Measurements from ENCODE around the gene ACTN3.

ACTN3 gene

DNA sequence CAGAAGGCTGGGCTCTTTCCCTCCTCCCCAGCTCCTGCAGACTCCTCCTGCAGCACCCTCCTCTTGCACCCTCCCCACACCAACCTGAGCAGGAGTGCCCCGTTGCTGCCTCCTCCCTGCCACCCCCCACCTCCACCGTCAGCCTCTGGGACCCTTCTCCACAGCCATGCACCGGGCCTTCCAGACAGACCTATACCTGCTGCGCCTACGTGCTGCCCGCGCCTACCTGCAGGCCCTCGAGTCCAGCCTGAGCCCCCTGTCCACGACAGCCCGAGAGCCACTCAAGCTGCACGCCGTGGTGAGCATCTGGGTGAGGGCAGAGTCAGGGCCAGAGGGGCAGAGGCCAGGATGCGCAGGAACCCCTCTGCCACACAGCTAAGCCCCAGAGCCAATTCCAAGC is 17.0 kb upstream of the ACTN3 start:
- Histone ChIP-seq H3K23ac (ENCODE audit: low read length) (no peak overlapping the region), H3K79me2 (ENCODE audit: control insufficient read depth, insufficient read depth, low read length) (no peaks in the 10 kb centered on the region), H3K79me1 (ENCODE audit: low read length) (no peaks in the 10 kb centered on the region), H3K36me3 (ENCODE audit: control insufficient read depth, insufficient read depth, low read length) (no peaks in the 10 kb centered on the region), H3K27ac (ENCODE audit: low read depth, low read length) (no peak overlapping the region), H3K56ac (ENCODE audit: low read length) (no peak overlapping the region), H3K27me3 (ENCODE audit: insufficient read depth, low read length, poor library complexity) (no peaks in the 10 kb centered on the region), H3K18ac (ENCODE audit: low read length) (no peak overlapping the region), H4K8ac (ENCODE audit: low read depth, low read length) (no peak overlapping the region), H2AK5ac (ENCODE audit: low read length) (no peak overlapping the region), H3K4me1 (ENCODE audit: control insufficient read depth, low read depth, low read length) (no peaks in the 10 kb centered on the region), H3K9ac (ENCODE audit: low read length) (no peak overlapping the region), H2BK15ac (replicated peaks; ENCODE audit: low read depth) (no peak overlapping the region), H3K4me2 (ENCODE audit: low read length) (no peak overlapping the region), H2BK120ac (ENCODE audit: low read depth, low read length) (no peak overlapping the region), H2BK5ac (ENCODE audit: low read length) (no peak overlapping the region), H4K5ac (ENCODE audit: low read length) (no peak overlapping the region), H3K4me3 (ENCODE audit: low read length) (no peak overlapping the region), H3K4ac (ENCODE audit: low read depth, low read length) (no peak overlapping the region)
- DNase-seq = no peak
- WGBS (ENCODE audit: extremely low coverage, insufficient coverage, low lambda C conversion rate) = no CpG with 5 or more reads among the region's 13 CpGs

DNA sequence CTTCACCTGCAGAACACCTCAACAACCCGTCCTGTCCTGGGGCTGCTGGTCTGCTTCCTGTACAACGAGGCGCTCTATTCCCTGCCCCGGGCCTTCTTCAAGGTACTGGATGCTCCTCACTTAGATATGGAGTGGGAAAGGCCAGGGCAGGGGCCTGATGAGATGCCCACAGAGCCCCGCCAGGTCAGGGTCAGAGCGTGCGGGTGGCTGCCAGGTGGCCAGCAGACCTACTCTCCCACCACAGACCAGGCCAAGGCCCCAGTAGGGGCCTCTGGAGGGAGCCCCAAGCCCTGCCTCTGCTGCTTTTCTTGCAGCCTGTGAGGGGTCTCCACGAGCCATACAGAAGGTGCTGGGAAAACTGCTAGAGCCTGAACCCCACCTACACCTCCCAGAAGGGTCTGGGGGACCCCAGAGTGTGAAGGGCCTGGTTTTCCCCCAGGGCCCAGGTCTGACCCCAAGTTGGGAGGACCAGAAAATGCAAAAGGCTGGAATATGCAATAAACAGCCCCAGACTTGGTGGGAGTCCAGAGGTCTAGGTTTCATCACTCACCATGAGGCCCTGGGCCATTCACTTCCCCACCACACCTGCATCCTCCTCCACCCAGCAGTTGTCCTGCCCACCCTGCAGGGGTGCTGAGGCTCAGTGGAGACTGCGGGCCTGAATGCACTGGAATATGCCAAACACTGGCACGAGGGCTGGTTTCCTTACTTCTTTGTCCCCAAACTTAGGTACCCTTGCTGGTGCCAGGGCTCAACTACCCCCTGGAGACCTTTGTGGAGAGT is 15.6 kb upstream of the ACTN3 start:
- Histone ChIP-seq H3K36me3 (ENCODE audit: control insufficient read depth, insufficient read depth, low read length) (no peaks in the 10 kb centered on the region), H3K56ac (ENCODE audit: low read length) (no peak overlapping the region), H3K4ac (ENCODE audit: low read depth, low read length) (no peak overlapping the region), H3K79me1 (ENCODE audit: low read length) (no peaks in the 10 kb centered on the region), H4K8ac (ENCODE audit: low read depth, low read length) (no peak overlapping the region), H2BK5ac (ENCODE audit: low read length) (no peak overlapping the region), H2AK5ac (ENCODE audit: low read length) (no peak overlapping the region), H3K4me2 (ENCODE audit: low read length) (no peak overlapping the region), H3K9ac (ENCODE audit: low read length) (no peak overlapping the region), H2BK15ac (replicated peaks; ENCODE audit: low read depth) (no peak overlapping the region), H3K4me1 (ENCODE audit: control insufficient read depth, low read depth, low read length) (no peaks in the 10 kb centered on the region), H4K5ac (ENCODE audit: low read length) (no peak overlapping the region), H3K79me2 (ENCODE audit: control insufficient read depth, insufficient read depth, low read length) (no peaks in the 10 kb centered on the region), H3K27me3 (ENCODE audit: insufficient read depth, low read length, poor library complexity) (no peaks in the 10 kb centered on the region), H3K23ac (ENCODE audit: low read length) (no peak overlapping the region), H2BK120ac (ENCODE audit: low read depth, low read length) (no peak overlapping the region), H3K18ac (ENCODE audit: low read length) (no peak overlapping the region), H3K27ac (ENCODE audit: low read depth, low read length) (no peak overlapping the region), H3K4me3 (ENCODE audit: low read length) (no peak overlapping the region)
- WGBS (ENCODE audit: extremely low coverage, insufficient coverage, low lambda C conversion rate) = no CpG with 5 or more reads among the region's 10 CpGs
- DNase-seq = no peak

DNA sequence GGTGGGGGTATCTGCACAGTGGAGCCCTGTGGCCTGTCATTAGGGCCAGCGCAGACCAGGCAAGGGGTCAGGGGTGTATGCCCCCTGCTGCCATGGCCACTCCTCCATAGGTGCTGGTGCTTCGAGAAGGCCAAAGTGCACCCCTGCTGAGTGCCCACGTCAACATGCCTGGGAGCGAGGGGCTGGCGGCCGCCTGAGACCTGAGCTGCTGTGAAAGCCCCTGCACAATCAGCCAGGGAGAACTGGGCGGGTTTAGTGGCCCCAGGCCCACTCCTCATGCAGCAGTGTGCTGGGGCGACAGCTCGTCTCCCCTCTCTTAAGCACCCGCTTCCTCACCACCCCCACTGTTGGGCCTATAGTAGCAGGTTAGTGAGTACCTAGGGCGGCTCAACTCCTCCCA is 14.9 kb upstream of the ACTN3 start:
- Histone ChIP-seq H2BK15ac (replicated peaks; ENCODE audit: low read depth) (no peak overlapping the region), H3K27me3 (ENCODE audit: insufficient read depth, low read length, poor library complexity) (no peaks in the 10 kb centered on the region), H3K9ac (ENCODE audit: low read length) (no peak overlapping the region), H3K27ac (ENCODE audit: low read depth, low read length) (no peak overlapping the region), H3K79me1 (ENCODE audit: low read length) (no peaks in the 10 kb centered on the region), H2BK5ac (ENCODE audit: low read length) (no peak overlapping the region), H2BK120ac (ENCODE audit: low read depth, low read length) (no peak overlapping the region), H4K5ac (ENCODE audit: low read length) (no peak overlapping the region), H3K4ac (ENCODE audit: low read depth, low read length) (no peak overlapping the region), H3K56ac (ENCODE audit: low read length) (no peak overlapping the region), H2AK5ac (ENCODE audit: low read length) (no peak overlapping the region), H3K4me1 (ENCODE audit: control insufficient read depth, low read depth, low read length) (no peaks in the 10 kb centered on the region), H3K18ac (ENCODE audit: low read length) (no peak overlapping the region), H3K79me2 (ENCODE audit: control insufficient read depth, insufficient read depth, low read length) (no peaks in the 10 kb centered on the region), H3K4me3 (ENCODE audit: low read length) (no peak overlapping the region), H3K23ac (ENCODE audit: low read length) (no peak overlapping the region), H3K4me2 (ENCODE audit: low read length) (no peak overlapping the region), H3K36me3 (ENCODE audit: control insufficient read depth, insufficient read depth, low read length) (no peaks in the 10 kb centered on the region), H4K8ac (ENCODE audit: low read depth, low read length) (no peak overlapping the region)
- WGBS (ENCODE audit: extremely low coverage, insufficient coverage, low lambda C conversion rate) = no CpG with 5 or more reads among the region's 11 CpGs
- no peak for DNase-seq

DNA sequence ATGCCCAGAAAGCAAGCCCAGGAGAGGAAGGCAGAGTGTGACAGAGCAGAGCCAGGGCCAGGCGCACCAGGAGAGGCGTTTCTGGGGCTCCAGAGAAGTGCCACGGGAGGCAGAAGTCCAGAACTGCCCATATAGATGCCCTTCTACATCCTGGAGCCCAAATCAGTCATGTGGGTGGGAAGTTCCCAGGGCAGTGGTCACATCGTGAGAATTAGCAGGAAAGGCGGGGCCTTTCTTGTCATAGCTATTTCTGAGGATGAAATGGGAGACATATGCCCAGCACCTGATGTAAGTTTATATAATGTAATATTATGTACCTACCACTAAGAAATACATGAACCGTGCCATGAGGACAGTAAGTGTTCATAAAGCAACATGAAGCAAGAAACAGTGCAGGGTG is 13.9 kb upstream of the ACTN3 start:
- WGBS (ENCODE audit: extremely low coverage, insufficient coverage, low lambda C conversion rate) = no CpG with 5 or more reads among the region's 6 CpGs
- Histone ChIP-seq H3K79me2 (ENCODE audit: control insufficient read depth, insufficient read depth, low read length) (no peaks in the 10 kb centered on the region), H2BK120ac (ENCODE audit: low read depth, low read length) (no peak overlapping the region), H3K4ac (ENCODE audit: low read depth, low read length) (no peak overlapping the region), H3K18ac (ENCODE audit: low read length) (no peak overlapping the region), H3K4me1 (ENCODE audit: control insufficient read depth, low read depth, low read length) (no peaks in the 10 kb centered on the region), H3K4me2 (ENCODE audit: low read length) (no peak overlapping the region), H3K36me3 (ENCODE audit: control insufficient read depth, insufficient read depth, low read length) (no peaks in the 10 kb centered on the region), H3K4me3 (ENCODE audit: low read length) (no peak overlapping the region), H3K27me3 (ENCODE audit: insufficient read depth, low read length, poor library complexity) (no peaks in the 10 kb centered on the region), H4K8ac (ENCODE audit: low read depth, low read length) (no peak overlapping the region), H3K9ac (ENCODE audit: low read length) (no peak overlapping the region), H3K56ac (ENCODE audit: low read length) (no peak overlapping the region), H3K27ac (ENCODE audit: low read depth, low read length) (no peak overlapping the region), H2AK5ac (ENCODE audit: low read length) (no peak overlapping the region), H2BK15ac (replicated peaks; ENCODE audit: low read depth) (no peak overlapping the region), H4K5ac (ENCODE audit: low read length) (no peak overlapping the region), H3K79me1 (ENCODE audit: low read length) (no peaks in the 10 kb centered on the region), H3K23ac (ENCODE audit: low read length) (no peak overlapping the region), H2BK5ac (ENCODE audit: low read length) (no peak overlapping the region)
- DNase-seq = no peak

DNA sequence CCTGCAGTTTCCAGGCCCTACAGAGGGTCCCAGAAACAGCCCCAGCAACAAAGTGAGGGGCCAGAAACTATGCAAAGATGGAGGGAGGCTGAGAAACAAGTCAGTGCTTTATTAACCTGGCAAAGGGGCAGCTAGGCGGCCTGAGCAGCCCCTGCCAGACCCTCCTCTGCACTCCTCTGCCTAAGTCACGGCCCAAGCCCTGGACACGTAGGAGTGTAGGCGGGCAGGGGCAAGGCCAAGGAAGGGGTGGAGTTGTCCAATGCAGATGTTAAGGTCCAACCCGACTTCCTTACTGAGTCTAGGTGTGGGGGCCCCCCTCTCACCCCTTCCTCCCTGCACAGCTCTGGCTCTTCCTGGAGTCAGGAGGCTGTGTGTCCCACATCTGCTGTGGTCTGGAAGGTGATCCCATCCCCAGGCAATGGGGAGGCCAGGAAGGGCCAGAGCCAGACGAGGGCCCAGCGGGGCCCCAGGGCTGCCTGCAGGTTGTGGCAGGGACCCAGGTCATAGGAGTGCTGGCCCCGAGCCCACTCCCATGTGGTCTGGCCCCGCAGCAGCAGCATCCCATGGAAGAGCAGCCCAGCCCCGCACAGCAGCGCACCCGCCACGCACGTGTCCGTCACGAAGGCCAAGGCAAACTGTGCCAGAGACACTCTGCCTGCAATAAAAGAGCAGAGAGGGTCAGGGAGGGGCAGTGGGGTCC is 7.4 kb upstream of the ACTN3 start:
- Histone ChIP-seq H3K27ac (ENCODE audit: low read depth, low read length) (no peak overlapping the region), H2BK5ac (ENCODE audit: low read length) (no peak overlapping the region)

More for the DNA sequence above, 7.4 kb upstream of the ACTN3 start:
- Histone ChIP-seq H3K4ac (ENCODE audit: low read depth, low read length) (no peak overlapping the region), H3K27me3 (ENCODE audit: insufficient read depth, low read length, poor library complexity) (no peaks in the 10 kb centered on the region), H3K4me1 (ENCODE audit: control insufficient read depth, low read depth, low read length) (no peaks in the 10 kb centered on the region), H3K79me2 (ENCODE audit: control insufficient read depth, insufficient read depth, low read length) (no peaks in the 10 kb centered on the region), H2BK120ac (ENCODE audit: low read depth, low read length) (no peak overlapping the region), H3K79me1 (ENCODE audit: low read length) (no peaks in the 10 kb centered on the region), H4K8ac (ENCODE audit: low read depth, low read length) (no peak overlapping the region), H3K9ac (ENCODE audit: low read length) (no peak overlapping the region), H3K4me3 (ENCODE audit: low read length) (no peak overlapping the region), H4K5ac (ENCODE audit: low read length) (no peak overlapping the region), H3K4me2 (ENCODE audit: low read length) (no peak overlapping the region), H3K36me3 (ENCODE audit: control insufficient read depth, insufficient read depth, low read length) (no peaks in the 10 kb centered on the region), H3K18ac (ENCODE audit: low read length) (no peak overlapping the region), H2AK5ac (ENCODE audit: low read length) (no peak overlapping the region), H3K56ac (ENCODE audit: low read length) (no peak overlapping the region), H3K23ac (ENCODE audit: low read length) (no peak overlapping the region), H2BK15ac (replicated peaks; ENCODE audit: low read depth) (no peak overlapping the region)
- no peak for DNase-seq
- WGBS (ENCODE audit: extremely low coverage, insufficient coverage, low lambda C conversion rate) = no CpG with 5 or more reads among the region's 16 CpGs

Data from mesendoderm (in vitro differentiated cells).